ENCODE results near the gene SLC2A4RG.

DNA sequence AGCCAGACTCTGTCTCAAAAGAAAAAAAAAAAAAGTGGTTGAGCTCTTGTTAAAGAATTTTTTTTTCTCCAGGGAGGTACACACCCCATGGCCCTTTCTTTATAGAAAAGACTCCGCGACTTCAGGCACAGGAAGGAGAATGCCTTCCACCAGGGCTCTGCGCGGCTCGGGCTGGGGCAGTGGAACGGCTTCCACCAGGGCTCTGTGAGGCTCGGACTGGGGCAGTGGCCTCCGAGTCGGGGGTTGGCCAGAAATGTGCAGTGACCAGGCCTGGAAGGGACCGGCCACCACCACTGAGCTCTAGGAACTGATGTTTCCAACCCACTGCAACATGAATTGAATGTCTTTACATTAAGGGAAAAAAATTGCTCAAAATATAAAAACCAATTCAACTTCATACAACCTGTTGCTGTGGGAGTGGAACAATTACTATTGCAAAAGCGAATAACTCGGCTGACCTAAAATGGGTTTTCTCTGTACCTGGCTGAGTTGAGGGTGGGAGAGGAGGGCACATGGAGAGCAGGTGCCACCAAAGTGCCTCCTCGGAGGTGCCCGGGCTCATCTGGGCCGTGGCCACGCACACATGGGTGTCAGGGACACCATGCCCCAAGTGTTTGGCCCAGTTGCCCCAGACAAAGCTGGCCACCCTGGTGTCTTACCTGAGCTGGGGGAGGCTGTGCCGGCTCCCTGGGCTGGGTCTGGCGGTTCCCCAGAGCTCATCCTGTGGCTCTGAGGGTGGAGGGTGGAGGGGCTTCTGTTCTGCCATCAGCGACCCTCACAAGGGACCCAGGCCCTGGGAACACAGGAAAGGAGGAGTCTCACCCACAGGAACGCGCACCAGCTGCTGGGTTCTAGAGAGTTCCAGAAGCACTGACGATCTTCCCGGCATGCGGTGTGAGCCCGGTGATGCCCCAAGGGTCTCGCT, 29.3 kb downstream of the SLC2A4RG start:
- TF ChIP-seq, protein P1, sequence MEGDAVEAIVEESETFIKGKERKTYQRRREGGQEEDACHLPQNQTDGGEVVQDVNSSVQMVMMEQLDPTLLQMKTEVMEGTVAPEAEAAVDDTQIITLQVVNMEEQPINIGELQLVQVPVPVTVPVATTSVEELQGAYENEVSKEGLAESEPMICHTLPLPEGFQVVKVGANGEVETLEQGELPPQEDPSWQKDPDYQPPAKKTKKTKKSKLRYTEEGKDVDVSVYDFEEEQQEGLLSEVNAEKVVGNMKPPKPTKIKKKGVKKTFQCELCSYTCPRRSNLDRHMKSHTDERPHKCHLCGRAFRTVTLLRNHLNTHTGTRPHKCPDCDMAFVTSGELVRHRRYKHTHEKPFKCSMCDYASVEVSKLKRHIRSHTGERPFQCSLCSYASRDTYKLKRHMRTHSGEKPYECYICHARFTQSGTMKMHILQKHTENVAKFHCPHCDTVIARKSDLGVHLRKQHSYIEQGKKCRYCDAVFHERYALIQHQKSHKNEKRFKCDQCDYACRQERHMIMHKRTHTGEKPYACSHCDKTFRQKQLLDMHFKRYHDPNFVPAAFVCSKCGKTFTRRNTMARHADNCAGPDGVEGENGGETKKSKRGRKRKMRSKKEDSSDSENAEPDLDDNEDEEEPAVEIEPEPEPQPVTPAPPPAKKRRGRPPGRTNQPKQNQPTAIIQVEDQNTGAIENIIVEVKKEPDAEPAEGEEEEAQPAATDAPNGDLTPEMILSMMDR (IDR thresholded peaks at IDR 0.05): no peak
- TF ChIP-seq POLR2A (IDR thresholded peaks at IDR 0.05): no peak
